Measurements from ENCODE around the gene PER2. TPM values are rescaled to one million over a fixed set of nuclear protein-coding genes. Genes with fewer than 3 reads are reported as not detected.

Gene PER2
- total RNA-seq, 1 donor from 2014 or later = 13.0 TPM

DNA sequence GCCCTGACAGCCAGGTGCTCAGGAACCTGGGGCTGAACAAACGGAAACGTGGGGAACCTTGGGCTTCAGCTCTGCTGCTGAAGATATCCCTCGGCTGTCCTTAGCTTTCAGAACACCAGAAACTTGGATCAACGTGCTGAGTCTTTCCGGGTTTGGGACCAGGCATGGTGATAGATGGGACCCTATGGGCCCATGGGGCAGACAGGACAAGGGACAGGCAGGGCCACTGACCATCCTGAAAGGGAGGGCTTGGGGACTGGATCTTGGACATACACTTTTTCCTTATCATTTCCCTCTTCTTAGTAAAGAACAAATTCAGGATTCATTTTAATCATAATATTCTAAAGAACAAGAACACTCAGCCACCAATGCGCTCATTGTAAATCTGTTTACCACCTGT, 32.3 kb downstream of the PER2 start:
- DNase-seq (ENCODE audit: low spot score) = no peak
- intact Hi-C loops (cut with DNase I) = no loop called here

GRCh38 chr2:238255636-238256035, 32.8 kb downstream of the PER2 start:
- intact Hi-C loops (cut with DNase I) = no loop called here
- DNase-seq (ENCODE audit: low spot score) = no peak

DNA sequence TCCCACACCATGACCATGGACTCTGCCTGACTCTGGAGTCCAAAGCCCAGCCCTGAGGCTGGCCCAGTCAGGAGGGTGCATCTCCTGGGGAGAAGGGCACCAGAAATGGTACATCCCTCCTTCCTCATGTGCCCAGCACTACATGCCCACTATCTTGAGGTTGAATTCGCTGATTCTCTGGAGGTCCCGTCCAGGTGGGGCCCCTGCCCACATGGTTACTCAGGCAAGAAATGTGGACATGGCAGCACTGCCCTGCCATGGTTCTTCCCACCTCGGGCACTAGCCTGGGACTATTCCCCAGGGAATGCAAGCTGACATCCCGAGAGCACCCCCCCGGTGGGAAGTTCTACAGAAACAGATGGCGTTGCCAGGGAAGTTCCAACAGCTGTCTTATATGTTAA, 33.3 kb downstream of the PER2 start:
- no peak for DNase-seq (ENCODE audit: low spot score)
- intact Hi-C loops (cut with DNase I) = no loop called here

- intact Hi-C loops (cut with DNase I) = no loop called here
These were observed 34.2 kb downstream of the PER2 start for GRCh38 chr2:238254095-238254723.

DNA sequence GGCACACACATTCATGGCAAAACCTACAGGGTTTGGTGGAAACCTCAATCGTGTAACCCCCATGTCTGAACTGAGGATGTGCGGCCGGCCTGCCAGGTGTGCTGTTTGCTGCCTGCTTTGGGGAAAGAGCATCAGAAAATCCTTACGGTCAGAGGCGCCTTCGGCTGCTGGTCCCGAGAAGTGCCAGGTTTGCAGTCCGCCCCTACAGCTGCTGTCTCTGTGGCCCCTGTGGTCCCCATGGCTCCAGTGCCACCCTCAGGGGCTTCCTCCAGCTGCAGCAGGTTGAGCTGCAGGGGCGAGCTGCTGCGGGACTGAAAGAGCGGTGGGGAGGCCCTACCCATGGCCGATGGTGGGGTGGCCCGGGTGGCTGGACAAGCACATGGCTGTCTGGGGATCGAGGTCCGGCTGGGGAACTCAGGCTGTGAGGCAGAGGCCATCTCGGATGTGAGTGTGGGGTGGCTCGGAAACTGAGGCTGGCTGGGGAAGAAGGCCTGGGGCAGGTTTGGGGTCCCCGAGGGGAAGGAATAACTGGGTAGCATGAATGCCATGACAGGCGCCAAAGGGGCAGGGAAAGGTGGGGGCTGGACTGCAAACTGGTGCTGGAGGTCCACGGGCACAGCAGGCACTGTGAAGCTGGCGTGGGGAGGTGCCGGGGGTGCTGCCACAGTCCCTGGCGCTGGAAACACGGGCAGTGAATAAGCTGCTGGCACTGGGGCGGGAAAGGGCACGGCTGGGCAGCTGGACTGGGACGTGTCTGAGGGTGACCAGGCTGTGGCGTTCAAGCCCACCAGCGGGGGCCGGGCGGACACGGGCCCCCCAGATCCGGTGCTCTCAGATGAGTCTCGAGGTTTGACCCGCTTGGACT, 35.4 kb downstream of the PER2 start:
- no peak for DNase-seq (ENCODE audit: low spot score)
- intact Hi-C loops (cut with DNase I) = no loop called here

More at GRCh38 chr2:238254095-238254723, 34.2 kb downstream of the PER2 start:
- DNase-seq (ENCODE audit: low spot score) = no peak

DNA sequence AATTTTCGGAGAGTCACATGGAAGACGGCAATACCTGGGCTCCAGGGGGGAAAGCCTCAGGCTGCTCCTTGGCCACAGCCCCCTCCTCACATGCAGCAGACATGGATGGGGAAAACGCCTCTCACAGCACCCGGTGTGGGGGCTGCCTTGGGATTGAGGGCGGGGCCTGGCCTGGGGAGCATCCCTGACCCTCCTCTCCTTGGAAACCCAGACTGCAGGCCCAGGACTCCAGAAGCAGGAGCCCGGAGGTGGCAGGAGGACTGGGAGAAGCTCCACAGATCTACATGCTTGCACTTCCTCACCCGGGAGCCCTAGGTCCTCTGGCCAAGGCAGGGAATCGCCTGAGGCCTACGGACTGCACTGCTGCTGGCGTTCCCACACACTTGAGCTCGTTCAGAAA, 36.4 kb downstream of the PER2 start:
- DNase-seq (ENCODE audit: low spot score) = no peak
- intact Hi-C loops (cut with DNase I) = no loop called here

DNA sequence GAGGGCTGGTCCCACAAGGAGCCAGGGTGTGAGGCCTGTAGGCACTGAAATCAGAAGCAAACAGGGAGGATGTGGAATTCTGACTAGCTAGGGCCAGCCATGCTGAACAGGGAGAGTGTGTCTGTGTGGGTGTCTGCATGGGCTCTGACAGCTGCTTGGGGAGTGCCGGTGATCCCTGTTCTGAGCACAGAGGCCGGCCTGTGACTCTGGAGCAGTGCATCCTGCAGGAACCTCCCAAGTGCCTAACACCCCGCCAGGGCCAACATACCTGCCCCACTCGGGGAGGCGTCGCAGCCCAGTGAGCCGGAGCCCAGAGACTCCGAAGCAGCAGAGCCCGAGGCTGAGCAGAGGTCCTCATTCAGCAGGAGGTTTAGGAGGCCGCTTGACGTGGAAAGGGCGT, 37.1 kb downstream of the PER2 start:
- no peak for DNase-seq (ENCODE audit: low spot score)
- intact Hi-C loops (cut with DNase I) = no loop called here

DNA sequence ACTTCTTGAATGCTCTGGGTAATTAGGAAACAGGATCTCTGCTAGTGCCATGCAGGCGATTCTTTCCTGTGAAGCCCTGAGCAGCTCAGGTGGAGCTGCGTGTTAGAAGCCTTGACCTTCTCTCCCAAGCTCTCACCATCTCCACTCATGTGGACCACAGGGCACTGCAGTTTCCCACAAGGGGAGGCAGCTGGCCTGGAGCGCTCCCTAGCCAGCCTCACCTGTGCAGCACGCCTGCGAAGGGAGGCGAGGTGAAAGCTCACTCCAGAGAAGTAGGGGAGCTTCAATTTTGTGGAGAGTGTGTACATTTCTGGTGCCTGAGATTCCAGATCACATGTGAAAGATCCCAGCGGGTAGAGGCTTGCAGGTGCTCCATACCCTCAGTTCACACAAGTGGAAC, 37.5 kb downstream of the PER2 start:
- no peak for DNase-seq (ENCODE audit: low spot score)
- intact Hi-C loops (cut with DNase I) = no loop called here

DNA sequence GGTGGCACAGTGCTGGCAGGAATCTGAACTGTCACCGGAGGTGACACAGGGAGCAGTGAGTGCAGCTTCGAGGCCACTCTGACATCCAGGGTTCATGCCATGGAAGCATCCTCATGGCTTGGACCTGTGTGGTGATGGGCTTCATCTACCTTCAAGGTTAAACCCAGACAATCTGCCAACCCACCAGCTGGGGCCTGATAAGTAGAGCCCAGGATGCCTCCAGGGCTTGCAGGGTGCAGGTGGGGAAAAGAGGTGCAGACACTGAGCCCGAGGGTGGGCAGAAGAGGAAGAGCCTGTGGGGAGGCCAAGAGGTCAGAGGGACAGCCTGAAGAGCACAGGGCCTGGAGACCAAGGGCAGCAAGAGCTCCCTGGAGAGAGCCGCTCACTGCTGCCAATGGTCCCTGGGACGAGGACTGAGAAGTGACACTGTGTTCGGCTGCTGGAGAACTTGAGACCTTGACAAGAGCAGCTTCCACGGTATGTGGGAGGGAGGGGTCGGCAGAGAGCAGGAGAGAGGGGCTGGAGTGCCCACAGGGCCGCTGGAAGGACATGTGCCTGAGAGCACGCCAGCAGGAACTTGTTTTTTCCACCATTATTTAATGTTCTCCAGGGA, 40.5 kb downstream of the PER2 start:
- DNase-seq (ENCODE audit: low spot score) = no peak
- intact Hi-C loops (cut with DNase I) = loop anchor here (10.0 kb wide), 1 partner anchor 183 kb away; the partner anchor contains the start of gene SCLY

- intact Hi-C loops (cut with DNase I) = loop anchor here (10.0 kb wide), 1 partner anchor 182 kb away; the partner anchor contains the start of gene SCLY
- DNase-seq (ENCODE audit: low spot score) = no peak
These were observed 41.2 kb downstream of the PER2 start for GRCh38 chr2:238247002-238247822.

GRCh38 chr2:238244151-238244550, 44.3 kb downstream of the PER2 start:
- intact Hi-C loops (cut with DNase I) = loop anchor here (10.0 kb wide), 1 partner anchor 179 kb away; the partner anchor contains the start of gene SCLY
- no peak for DNase-seq (ENCODE audit: low spot score)

DNA sequence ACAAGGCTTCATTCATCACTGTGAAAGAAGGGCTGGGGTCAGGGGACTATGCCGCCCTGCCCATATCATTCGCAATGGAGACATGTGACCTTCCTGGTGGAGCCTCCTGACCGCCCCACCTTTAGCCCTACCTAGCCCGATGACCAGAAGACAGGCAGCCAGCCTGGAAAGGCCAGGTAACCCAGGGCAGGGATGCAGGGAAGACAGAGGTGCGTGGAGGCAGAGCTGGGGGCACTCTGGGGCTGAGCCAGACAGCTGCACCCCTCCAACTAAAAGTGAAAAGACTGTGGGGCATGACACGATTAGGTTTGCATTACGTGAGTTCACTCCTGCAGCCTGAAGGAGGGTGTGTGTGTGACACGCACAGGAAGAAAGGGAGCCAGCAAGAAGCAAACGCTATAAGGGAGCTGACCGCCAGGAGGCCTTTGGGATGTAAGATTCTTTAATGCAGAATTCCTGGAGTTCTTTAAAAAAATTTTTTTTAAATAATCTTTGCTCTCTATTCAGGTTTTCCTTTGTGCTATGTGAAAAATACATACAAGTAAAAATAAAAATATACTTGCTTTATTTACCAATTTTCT, 44.8 kb downstream of the PER2 start:
- DNase-seq (ENCODE audit: low spot score) = no peak
- intact Hi-C loops (cut with DNase I) = loop anchor here (10.0 kb wide), 1 partner anchor 179 kb away; the partner anchor contains the start of gene SCLY

GRCh38 chr2:238242731-238243495, 45.5 kb downstream of the PER2 start:
- DNase-seq (ENCODE audit: low spot score) = no peak

DNA sequence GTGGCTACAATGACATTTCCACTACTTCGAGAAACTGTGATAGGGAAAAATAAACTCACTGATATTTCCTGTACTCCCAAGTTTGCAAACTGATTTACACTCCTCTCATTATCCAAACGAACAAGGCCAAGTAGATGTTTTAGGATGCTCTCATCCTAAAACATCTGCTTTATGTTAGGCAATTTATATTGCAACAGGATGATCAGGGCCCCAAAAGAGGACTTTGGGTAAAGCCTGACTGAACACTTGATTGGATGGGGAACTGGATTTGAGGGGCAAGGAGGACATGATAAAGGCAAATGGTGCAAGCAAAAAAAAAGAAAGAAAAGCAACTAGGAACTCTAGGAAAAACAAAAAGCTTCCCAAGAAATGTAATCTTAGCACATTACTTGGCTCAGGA, 46.4 kb downstream of the PER2 start:
- DNase-seq (ENCODE audit: low spot score) = no peak
- intact Hi-C loops (cut with DNase I) = loop anchor here (2.0 to 10.0 kb wide), 2 partner anchors 37 to 177 kb away; partner anchors contain the start of gene SCLY

More at GRCh38 chr2:238242731-238243495, 45.5 kb downstream of the PER2 start:
- intact Hi-C loops (cut with DNase I) = loop anchor here (10.0 kb wide), 1 partner anchor 178 kb away; the partner anchor contains the start of gene SCLY

GRCh38 chr2:238240757-238241711, 47.4 kb downstream of the PER2 start:
- DNase-seq (ENCODE audit: low spot score) = no peak
- intact Hi-C loops (cut with DNase I) = loop anchor here (2.0 to 10.0 kb wide), 2 partner anchors 36 to 176 kb away; partner anchors contain the start of gene SCLY

DNA sequence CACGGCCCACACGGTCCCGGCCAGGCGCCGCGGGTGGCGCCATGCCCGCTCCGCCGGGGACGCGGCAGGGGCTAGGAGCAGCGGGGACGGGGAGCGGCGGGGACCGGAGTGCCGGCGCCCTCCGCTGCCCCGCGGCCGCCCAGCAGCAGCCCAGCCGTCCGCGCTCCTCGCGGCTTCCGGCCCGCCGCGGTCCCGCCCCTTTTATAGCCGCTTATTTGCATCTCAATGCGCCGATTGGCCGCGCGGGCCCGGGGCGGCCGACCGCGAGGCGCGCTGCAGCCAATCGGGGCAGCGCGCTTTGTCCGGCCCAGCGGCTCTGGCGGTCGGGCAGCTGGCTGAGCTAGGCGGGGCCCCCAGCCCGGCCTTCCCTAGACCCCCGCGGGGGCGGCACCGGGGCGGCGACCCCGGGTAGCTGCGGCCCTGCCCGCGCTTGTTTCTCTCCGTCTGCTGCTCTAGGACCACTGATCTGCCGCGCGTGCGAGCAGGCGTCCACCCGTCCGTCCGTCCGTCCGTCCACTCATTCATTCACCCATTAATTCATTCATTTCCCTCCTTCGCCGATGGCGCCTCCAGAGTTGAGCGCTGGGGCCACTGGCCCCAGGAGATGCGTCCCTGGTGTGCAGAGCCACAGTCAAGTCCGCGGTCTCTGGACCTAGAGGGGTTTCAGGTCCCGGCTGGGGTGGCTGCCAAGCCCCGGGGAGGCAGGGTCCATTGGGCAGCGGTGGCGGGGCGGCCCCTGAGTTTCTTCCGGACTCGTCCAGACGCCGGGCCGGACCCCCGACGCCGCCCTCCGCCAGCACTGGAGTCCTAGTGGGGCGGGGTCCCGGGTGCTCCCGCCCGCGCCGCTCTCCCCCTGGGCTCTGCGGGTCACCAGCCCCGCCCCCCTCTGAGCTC, 48.3 kb downstream of the PER2 start, which contains the start of gene HES6:
Gene HES6, minus strand, starts transcription at position 176 of the 894 bp plus-strand sequence. Its CDS starts 133 bp downstream, at position 43.
- intact Hi-C loops (cut with DNase I) = loop anchor here (2.0 to 10.0 kb wide), 2 partner anchors 35 to 175 kb away; partner anchors contain the start of gene SCLY
- peak; percentile 95 for DNase-seq (ENCODE audit: low spot score)
